Liver (tissue), 9 donors: ENCODE results near the gene TOM1L2. TPM values are rescaled to one million over a fixed set of nuclear protein-coding genes. Genes with fewer than 3 reads are reported as not detected.

Source experiments
- DNase-seq: peaks from one replicate; pipeline ENCODE4 v3.0.0-alpha.2; 2017; ENCODE audit warnings: low spot score
- H3K27ac ChIP-seq, 2 donors: one replicate each; pipeline ENCODE4 v1.7.0; 2013; ENCODE audit warnings: inconsistent platforms in 2 of 2, low read length in 2 of 2, control low read depth in 1 of 2, low read depth in 1 of 2, mild to moderate bottlenecking in 1 of 2
- H3K27me3 ChIP-seq, 4 donors: one replicate each; pipeline versions ENCODE4 v1.6.1 to v1.7.0; 2013; ENCODE audit warnings: low read length in 3 of 4, inconsistent platforms in 1 of 4, mild to moderate bottlenecking in 1 of 4, moderate library complexity in 1 of 4; ENCODE audit not compliant: control insufficient read depth in 4 of 4, insufficient read depth in 4 of 4
- H3K36me3 ChIP-seq, 4 donors: one replicate each; pipeline versions ENCODE4 v1.6.1 to v1.7.0; 2013; ENCODE audit warnings: low read length in 3 of 4, mild to moderate bottlenecking in 3 of 4, low read depth in 1 of 4, moderate library complexity in 1 of 4; ENCODE audit not compliant: control insufficient read depth in 4 of 4, insufficient read depth in 3 of 4
- H3K4me1 ChIP-seq, 4 donors: one replicate each; pipeline versions ENCODE4 v1.6.1 to v1.7.0; 2013; ENCODE audit warnings: low read length in 3 of 4, mild to moderate bottlenecking in 3 of 4, moderate library complexity in 1 of 4; ENCODE audit not compliant: control insufficient read depth in 4 of 4, insufficient read depth in 4 of 4
- H3K4me3 ChIP-seq, 3 donors: one replicate each; pipeline versions ENCODE4 v1.6.1 to v1.7.0; 2013; ENCODE audit warnings: low read length in 3 of 3, control low read depth in 1 of 3, low read depth in 1 of 3, mild to moderate bottlenecking in 1 of 3
- H3K9ac ChIP-seq, 2 donors: one replicate each; pipeline ENCODE4 v1.7.0; 2013; ENCODE audit warnings: low read length in 2 of 2, mild to moderate bottlenecking in 2 of 2, moderate library complexity in 2 of 2, control low read depth in 1 of 2, low read depth in 1 of 2
- H3K9me3 ChIP-seq, 4 donors: one replicate each; pipeline versions ENCODE4 v1.6.1 to v1.7.0; 2013; ENCODE audit warnings: low read length in 3 of 4; ENCODE audit not compliant: control insufficient read depth in 4 of 4
- EGR1 ChIP-seq, 2 donors: IDR thresholded peaks; 2 replicates each; pipeline ENCODE4 v1.6.1; 2016 to 2018; ENCODE audit warnings: antibody characterized with exemption in 2 of 2, low read depth in 2 of 2
- FOXA1 ChIP-seq: IDR thresholded peaks from 2 replicates; pipeline ENCODE4 v1.6.1; 2016; ENCODE audit warnings: antibody characterized with exemption
- FOXA2 ChIP-seq: IDR thresholded peaks from 2 replicates; pipeline ENCODE4 v1.6.1; 2016; ENCODE audit warnings: antibody characterized with exemption
- GABPA ChIP-seq, 2 donors: IDR thresholded peaks in 1 of 2; conservative IDR thresholded peaks in 1 of 2; 2 replicates each; pipeline ENCODE4 v1.6.1; 2016; ENCODE audit warnings: antibody characterized with exemption in 2 of 2, mild to moderate bottlenecking in 1 of 2, moderate library complexity in 1 of 2
- HNF4A ChIP-seq, 2 donors: conservative IDR thresholded peaks; 2 replicates each; pipeline ENCODE4 v1.6.1; 2016; ENCODE audit warnings: antibody characterized with exemption in 2 of 2, mild to moderate bottlenecking in 2 of 2
- HNF4G ChIP-seq: IDR thresholded peaks from 2 replicates; pipeline ENCODE4 v1.6.1; 2016; ENCODE audit warnings: antibody characterized with exemption
- JUND ChIP-seq, 2 donors: IDR thresholded peaks; 2 replicates each; pipeline ENCODE4 v1.6.1; 2016; ENCODE audit warnings: antibody characterized with exemption in 2 of 2
- NR2F2 ChIP-seq: IDR thresholded peaks from 2 replicates; pipeline ENCODE4 v1.6.1; 2016; ENCODE audit warnings: antibody characterized with exemption
- RAD21 ChIP-seq, 2 donors: IDR thresholded peaks; 2 replicates each; pipeline ENCODE4 v1.6.1; 2016; ENCODE audit warnings: antibody characterized with exemption in 2 of 2, mild to moderate bottlenecking in 2 of 2
- RXRA ChIP-seq, 2 donors: IDR thresholded peaks; 2 replicates each; pipeline ENCODE4 v1.6.1; 2017 to 2018; ENCODE audit warnings: antibody characterized with exemption in 2 of 2, mild to moderate bottlenecking in 1 of 2
- SP1 ChIP-seq: IDR thresholded peaks from 2 replicates; pipeline ENCODE4 v1.6.1; 2018; ENCODE audit warnings: antibody characterized with exemption, mild to moderate bottlenecking
- TAF1 ChIP-seq: conservative IDR thresholded peaks from 2 replicates; pipeline ENCODE4 v1.6.1; 2016; ENCODE audit warnings: antibody characterized with exemption, mild to moderate bottlenecking
- WGBS: extraction: QIAGEN DNeasy Blood & Tissue Kit; methylation state at CpG from one replicate; pipeline ENCODE4 v1.1.7; 2013; 5-methylcytosine and 5-hydroxymethylcytosine counted together
- polyA plus RNA-seq, 2 donors: library from polyadenylated mRNA; stranded (reverse) in 1 of 2; unstranded in 1 of 2; fragments of 200-250 nt in 1 of 2; fragments of >200 nt in 1 of 2; fragmentation: Nextera tagmentation in 1 of 2; extraction: Ambion mirVana in 1 of 2; gene quantifications; one replicate each; pipeline versions ENCODE4 v1.2.1 to v1.2.3, GENCODE V29; 2013 to 2015
- total RNA-seq, 2 donors: library from RNA; depleted of rRNA; stranded (reverse); fragments of >200 nt; gene quantifications; one replicate each; pipeline ENCODE4 v1.2.3, GENCODE V29; 2014
- TF ChIP-seq, protein P1 (sequence below): IDR thresholded peaks from 2 replicates; pipeline ENCODE4 v1.6.1; 2016; ENCODE audit warnings: antibody characterized with exemption, mild to moderate bottlenecking
- TF ChIP-seq, protein P2 (sequence below): IDR thresholded peaks from 2 replicates; pipeline ENCODE4 v1.6.1; 2016; ENCODE audit warnings: antibody characterized with exemption
- donor health status: healthy.
- donor health status: healthy.
- donor health status: healthy.
- donor health status: healthy.
- donor health status: healthy.

Gene TOM1L2
- total and polyA plus RNA-seq, 4 donors, result 5.0 to 24.0 (median 9.3) TPM

DNA sequence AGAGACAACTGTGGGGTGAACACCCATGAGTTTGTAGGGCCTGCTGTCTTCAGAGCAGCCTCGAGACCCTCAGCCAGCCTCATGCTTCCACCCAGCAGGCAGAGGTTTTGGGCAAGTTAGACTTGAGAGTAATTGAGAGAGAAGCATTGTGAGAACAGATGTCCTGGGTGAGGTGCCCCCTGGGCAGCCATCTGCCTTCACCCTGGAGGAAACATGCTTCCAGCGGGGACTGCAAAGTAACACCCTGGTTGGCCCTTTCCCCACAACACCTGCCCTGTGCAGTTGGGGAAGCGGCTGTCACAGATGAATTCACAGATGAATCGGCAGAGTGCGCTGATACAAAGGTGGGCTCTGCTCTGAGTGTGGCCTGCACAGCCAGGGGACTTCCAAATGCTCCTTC lies 43.4 kb upstream of the TOM1L2 start:
- Histone ChIP-seq H3K9me3 (no peaks in the 10 kb centered on the region), H3K27me3 (no peaks in the 10 kb centered on the region), H3K4me3 (no peak overlapping the region), H3K27ac (no peak overlapping the region), H3K9ac (no peak overlapping the region), H3K4me1 (peaks cover 13 to 21% (median 17%) of the 10 kb centered on the region in 4 donors), H3K36me3 (peaks cover 0 to 10% (median 4%) of the 10 kb centered on the region in 4 donors)
- WGBS, result 99% methylated on average over 5 of the region's 5 CpGs
- TF ChIP-seq GABPA (IDR thresholded peaks at IDR 0.05 in 1 of 2, conservative IDR thresholded peaks at IDR 0.05 in 1 of 2), result no peak
- TF ChIP-seq, protein P1, sequence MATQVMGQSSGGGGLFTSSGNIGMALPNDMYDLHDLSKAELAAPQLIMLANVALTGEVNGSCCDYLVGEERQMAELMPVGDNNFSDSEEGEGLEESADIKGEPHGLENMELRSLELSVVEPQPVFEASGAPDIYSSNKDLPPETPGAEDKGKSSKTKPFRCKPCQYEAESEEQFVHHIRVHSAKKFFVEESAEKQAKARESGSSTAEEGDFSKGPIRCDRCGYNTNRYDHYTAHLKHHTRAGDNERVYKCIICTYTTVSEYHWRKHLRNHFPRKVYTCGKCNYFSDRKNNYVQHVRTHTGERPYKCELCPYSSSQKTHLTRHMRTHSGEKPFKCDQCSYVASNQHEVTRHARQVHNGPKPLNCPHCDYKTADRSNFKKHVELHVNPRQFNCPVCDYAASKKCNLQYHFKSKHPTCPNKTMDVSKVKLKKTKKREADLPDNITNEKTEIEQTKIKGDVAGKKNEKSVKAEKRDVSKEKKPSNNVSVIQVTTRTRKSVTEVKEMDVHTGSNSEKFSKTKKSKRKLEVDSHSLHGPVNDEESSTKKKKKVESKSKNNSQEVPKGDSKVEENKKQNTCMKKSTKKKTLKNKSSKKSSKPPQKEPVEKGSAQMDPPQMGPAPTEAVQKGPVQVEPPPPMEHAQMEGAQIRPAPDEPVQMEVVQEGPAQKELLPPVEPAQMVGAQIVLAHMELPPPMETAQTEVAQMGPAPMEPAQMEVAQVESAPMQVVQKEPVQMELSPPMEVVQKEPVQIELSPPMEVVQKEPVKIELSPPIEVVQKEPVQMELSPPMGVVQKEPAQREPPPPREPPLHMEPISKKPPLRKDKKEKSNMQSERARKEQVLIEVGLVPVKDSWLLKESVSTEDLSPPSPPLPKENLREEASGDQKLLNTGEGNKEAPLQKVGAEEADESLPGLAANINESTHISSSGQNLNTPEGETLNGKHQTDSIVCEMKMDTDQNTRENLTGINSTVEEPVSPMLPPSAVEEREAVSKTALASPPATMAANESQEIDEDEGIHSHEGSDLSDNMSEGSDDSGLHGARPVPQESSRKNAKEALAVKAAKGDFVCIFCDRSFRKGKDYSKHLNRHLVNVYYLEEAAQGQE, result no peak
- no peak for TF ChIP-seq JUND (IDR thresholded peaks at IDR 0.05)
- no peak for TF ChIP-seq TAF1
- no peak for TF ChIP-seq RXRA (IDR thresholded peaks at IDR 0.05)
- no peak for TF ChIP-seq FOXA1
- no peak for TF ChIP-seq NR2F2
- no peak for TF ChIP-seq SP1
- no peak for TF ChIP-seq RAD21 (IDR thresholded peaks at IDR 0.05)
- no peak for TF ChIP-seq EGR1 (IDR thresholded peaks at IDR 0.05; ENCODE audit: low read depth in 2 of 2)
- TF ChIP-seq, protein P2, sequence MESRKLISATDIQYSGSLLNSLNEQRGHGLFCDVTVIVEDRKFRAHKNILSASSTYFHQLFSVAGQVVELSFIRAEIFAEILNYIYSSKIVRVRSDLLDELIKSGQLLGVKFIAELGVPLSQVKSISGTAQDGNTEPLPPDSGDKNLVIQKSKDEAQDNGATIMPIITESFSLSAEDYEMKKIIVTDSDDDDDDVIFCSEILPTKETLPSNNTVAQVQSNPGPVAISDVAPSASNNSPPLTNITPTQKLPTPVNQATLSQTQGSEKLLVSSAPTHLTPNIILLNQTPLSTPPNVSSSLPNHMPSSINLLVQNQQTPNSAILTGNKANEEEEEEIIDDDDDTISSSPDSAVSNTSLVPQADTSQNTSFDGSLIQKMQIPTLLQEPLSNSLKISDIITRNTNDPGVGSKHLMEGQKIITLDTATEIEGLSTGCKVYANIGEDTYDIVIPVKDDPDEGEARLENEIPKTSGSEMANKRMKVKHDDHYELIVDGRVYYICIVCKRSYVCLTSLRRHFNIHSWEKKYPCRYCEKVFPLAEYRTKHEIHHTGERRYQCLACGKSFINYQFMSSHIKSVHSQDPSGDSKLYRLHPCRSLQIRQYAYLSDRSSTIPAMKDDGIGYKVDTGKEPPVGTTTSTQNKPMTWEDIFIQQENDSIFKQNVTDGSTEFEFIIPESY, result no peak
- DNase-seq, result no peak

DNA sequence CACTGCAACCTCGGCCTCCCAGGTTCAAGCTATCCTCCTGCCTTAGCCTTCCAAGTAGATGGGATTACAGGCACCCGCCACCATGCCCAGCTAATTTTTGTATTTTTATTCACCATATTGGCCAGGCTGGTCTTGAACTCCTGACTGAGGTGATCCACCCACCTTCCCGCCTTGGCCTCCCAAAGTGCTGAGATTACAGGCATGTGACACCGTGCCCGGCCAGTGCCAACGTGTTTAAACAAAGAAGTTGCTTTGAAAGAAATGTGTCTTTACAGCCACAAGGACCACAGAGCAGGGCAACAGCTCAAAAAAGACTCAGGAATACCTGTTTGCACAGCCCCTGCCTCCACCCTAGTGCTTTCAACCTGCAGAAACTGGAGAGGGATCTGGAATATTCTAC lies 41.8 kb upstream of the TOM1L2 start:
- WGBS, result 98% methylated on average over 6 of the region's 6 CpGs
- H3K9me3 ChIP-seq, result no peaks in the 10 kb centered on the region
- H3K27me3 ChIP-seq, result no peaks in the 10 kb centered on the region
- TF ChIP-seq FOXA1, result no peak
- no peak for TF ChIP-seq RAD21 (IDR thresholded peaks at IDR 0.05)
- TF ChIP-seq, protein P1, result no peak
- no peak for TF ChIP-seq FOXA2
- no peak for TF ChIP-seq RXRA (IDR thresholded peaks at IDR 0.05)
- no peak for TF ChIP-seq HNF4G
- no peak for TF ChIP-seq EGR1 (IDR thresholded peaks at IDR 0.05; ENCODE audit: low read depth in 2 of 2)
- TF ChIP-seq TAF1, result no peak
- TF ChIP-seq HNF4A (conservative IDR thresholded peaks at IDR 0.05), result no peak
- TF ChIP-seq, protein P2, result no peak
- TF ChIP-seq NR2F2, result no peak
- no peak for DNase-seq
- H3K4me3 ChIP-seq, result no peak overlapping the region
- peaks cover 13 to 20% (median 16%) of the 10 kb centered on the region in 4 donors for H3K4me1 ChIP-seq
- peaks cover 0 to 14% (median 5%) of the 10 kb centered on the region in 4 donors for H3K36me3 ChIP-seq
- no peak overlapping the region for H3K27ac ChIP-seq
- H3K9ac ChIP-seq, result no peak overlapping the region
